K562 (cell line): Measurements from ENCODE around the gene RSRP1. TPM values are rescaled to one million over a fixed set of nuclear protein-coding genes. Genes with fewer than 3 reads are reported as not detected.
A peak's percentile ranks its signal among the peaks of the same experiment; 100 is the strongest.

ENCODE experiments used
- ATAC-seq: fragments of 200-7000 bp; cut with Tn5 transposase; 3 replicates; pipeline ENCODE4 v1.9.1; 2020; ENCODE audit warnings: moderate library complexity
- BruUV-seq: library from RNA; stranded (reverse); fragments of 400-500 nt; replicated peaks from 2 replicates; lab custom pipeline; 2021; lab: Mats Ljungman, UMichigan
- CTCF ChIA-PET: fragments of 300-600 bp; formaldehyde crosslinking; extraction: SDS; loops from one replicate; lab custom pipeline; 2021; ENCODE audit warnings: low intra/inter-chr PET ratio; lab: Yijun Ruan, JAX
- POLR2A ChIA-PET: fragments of 300-600, 350-650 bp; sonication (Branson Sonifier 250); formaldehyde crosslinking; extraction: SDS; loops from one replicate; lab custom pipeline; 2021; ENCODE audit warnings: antibody characterized with exemption, inconsistent platforms; lab: Yijun Ruan, JAX
- DNase-seq, 4 experiments: peaks; one replicate each; pipeline versions ENCODE4 v3.0.0 to v3.0.0-alpha.2; 2011 to 2018; ENCODE audit warnings: low spot score in 3 of 4, mixed read lengths in 3 of 4; ENCODE audit errors: extremely low read depth in 1 of 4
- FAIRE-seq: peaks from 2 replicates; lab custom pipeline; 2011; peaks lifted over from hg19 to GRCh38; lab: Jason Lieb, UNC
- H2AFZ ChIP-seq: 2 replicates; pipeline ENCODE4 v1.6.0; 2011; ENCODE audit warnings: low read depth, low read length, control low read depth, inconsistent platforms
- H3K27ac ChIP-seq: fragments of 200-600 bp; 3 replicates; pipeline ENCODE4 v1.8.0; 2011; ENCODE audit warnings: low read depth, mild to moderate bottlenecking, control low read depth, inconsistent platforms, low read length, moderate library complexity, mixed read lengths; ENCODE audit errors: extremely low read depth
- H3K27me3 ChIP-seq, 2 experiments: fragments of 300-600 bp in 1 of 2; 2 replicates in 1 of 2; 3 replicates in 1 of 2; pipeline versions ENCODE4 v1.6.0 to v1.8.0; 2011; ENCODE audit warnings: inconsistent platforms in 2 of 2, low read length in 2 of 2, mild to moderate bottlenecking in 1 of 2, mixed read lengths in 1 of 2, moderate library complexity in 1 of 2; ENCODE audit not compliant: control insufficient read depth in 2 of 2, insufficient read depth in 2 of 2
- H3K36me3 ChIP-seq: fragments of 300-600 bp; 3 replicates; pipeline ENCODE4 v1.8.0; 2011; ENCODE audit warnings: mild to moderate bottlenecking, low read length, inconsistent platforms; ENCODE audit not compliant: control insufficient read depth, insufficient read depth
- H3K4me1 ChIP-seq, 2 experiments: fragments of 200-600 bp in 1 of 2; replicated peaks in 1 of 2; 2 replicates in 1 of 2; 3 replicates in 1 of 2; pipeline versions ENCODE4 v1.5.1 to v1.8.0; 2011; ENCODE audit warnings: inconsistent platforms in 2 of 2, low read length in 2 of 2, mild to moderate bottlenecking in 1 of 2, mixed read lengths in 1 of 2, moderate library complexity in 1 of 2; ENCODE audit not compliant: control insufficient read depth in 2 of 2, insufficient read depth in 2 of 2
- H3K4me2 ChIP-seq: 2 replicates; pipeline ENCODE4 v1.6.1; 2011; ENCODE audit warnings: low read length, control low read depth, inconsistent platforms, mixed read lengths; ENCODE audit not compliant: insufficient read depth
- H3K4me3 ChIP-seq: fragments of 200-600 bp; sonication (generic), shearing (Covaris generic); 2 replicates; pipeline ENCODE4 v1.5.1; 2016; ENCODE audit warnings: control low read depth, inconsistent platforms
- H3K79me2 ChIP-seq: fragments of 200-600 bp; 3 replicates; pipeline ENCODE4 v1.8.0; 2011; ENCODE audit warnings: low read length, inconsistent platforms; ENCODE audit not compliant: control insufficient read depth, insufficient read depth
- H3K9ac ChIP-seq, 2 experiments: 2 replicates each; pipeline versions ENCODE4 v1.6.0 to v1.6.1; 2011; ENCODE audit warnings: low read depth in 2 of 2, low read length in 2 of 2, control low read depth in 1 of 2, inconsistent platforms in 1 of 2, mild to moderate bottlenecking in 1 of 2, mixed read lengths in 1 of 2; ENCODE audit not compliant: insufficient read depth in 1 of 2
- H3K9me1 ChIP-seq: one replicate; pipeline ENCODE4 v1.6.0; 2011; ENCODE audit warnings: inconsistent platforms, mild to moderate bottlenecking, low read length, moderate library complexity; ENCODE audit not compliant: control insufficient read depth, insufficient read depth
- H3K9me3 ChIP-seq: replicated peaks from 2 replicates; pipeline ENCODE4 v1.5.1; 2011; ENCODE audit warnings: low read depth, low read length, inconsistent platforms; ENCODE audit not compliant: control insufficient read depth, insufficient read depth
- H4K20me1 ChIP-seq: replicated peaks from 2 replicates; pipeline ENCODE4 v1.6.1; 2011; ENCODE audit warnings: low read length, inconsistent platforms, mixed read lengths; ENCODE audit not compliant: control insufficient read depth, insufficient read depth
- BDP1 ChIP-seq: IDR thresholded peaks from 3 replicates; pipeline ENCODE4 v1.6.1; 2011; ENCODE audit not compliant: insufficient read length, insufficient read depth
- ETS2 ChIP-seq: IDR thresholded peaks from 2 replicates; pipeline ENCODE4 v1.6.1; 2016; ENCODE audit warnings: borderline replicate concordance, missing genetic modification characterization, mild to moderate bottlenecking, moderate library complexity, missing compliant biosample characterization; ENCODE audit not compliant: poor library complexity, severe bottlenecking
- HDAC8 ChIP-seq: fragments of 450-650 bp; IDR thresholded peaks from 2 replicates; pipeline ENCODE4 v1.6.1; 2016; ENCODE audit warnings: mild to moderate bottlenecking, missing genetic modification characterization, moderate library complexity, missing compliant biosample characterization
- HMG20A ChIP-seq: fragments of 450-650 bp; formaldehyde crosslinking; conservative IDR thresholded peaks from 2 replicates; pipeline ENCODE4 v1.4.0; 2020; ENCODE audit warnings: mild to moderate bottlenecking, mixed read lengths
- NFIC ChIP-seq: fragments of 450-650 bp; IDR thresholded peaks from 2 replicates; pipeline ENCODE4 v1.6.1; 2017; ENCODE audit warnings: mild to moderate bottlenecking, inconsistent platforms
- NONO ChIP-seq, 2 experiments: fragments of 200-400 bp in 1 of 2; fragments of 450-650 bp in 1 of 2; formaldehyde crosslinking in 1 of 2; IDR thresholded peaks; 2 replicates each; pipeline ENCODE4 v1.6.1; 2017; ENCODE audit warnings: low read depth in 2 of 2, mild to moderate bottlenecking in 2 of 2, moderate library complexity in 2 of 2, low read length in 1 of 2
- NR1H2 ChIP-seq: sonication (generic); formaldehyde crosslinking; IDR thresholded peaks from 2 replicates; pipeline ENCODE4 v1.4.0; 2020; ENCODE audit warnings: mild to moderate bottlenecking, missing genetic modification reagents
- SAFB ChIP-seq: fragments of 200-400 bp; formaldehyde crosslinking; IDR thresholded peaks from 2 replicates; pipeline ENCODE4 v1.6.1; 2017; ENCODE audit warnings: low read depth, low read length, borderline replicate concordance
- ZBTB8A ChIP-seq: fragments of 450-650 bp; IDR thresholded peaks from 2 replicates; pipeline ENCODE4 v1.6.1; 2018; ENCODE audit warnings: mild to moderate bottlenecking, moderate library complexity; ENCODE audit not compliant: partially characterized antibody
- WGBS: fragments of 100-300 bp; shearing (Covaris generic); methylation state at CpG from one replicate; pipeline ENCODE4 v1.1.6; 2016; ENCODE audit warnings: low coverage, mixed read lengths; ENCODE audit not compliant: insufficient coverage; ENCODE audit errors: missing lambda C conversion rate; 5-methylcytosine and 5-hydroxymethylcytosine counted together
- in situ Hi-C: fragments of 300-500 bp; cut with MboI; formaldehyde crosslinking; loops from 4 replicates; pipeline ENCODE4 v1.15.0; 2018; ENCODE audit warnings: inconsistent platforms, mixed read lengths
- intact Hi-C: fragments of 100-400 bp; cut with micrococcal nuclease; formaldehyde crosslinking; loops from 2 replicates; pipeline ENCODE4 v1.14.2; 2022
- polyA plus RNA-seq, 8 experiments: library from polyadenylated mRNA; depleted of rRNA in 4 of 8; stranded (reverse) in 5 of 8; unstranded in 3 of 8; fragments of >200 nt; fragmentation: Nextera tagmentation in 2 of 8; fragmentation: Illumina TruSeq in 1 of 8; extraction: Ambion mirVana in 2 of 8; extraction: Trizol in 1 of 8; gene quantifications; 2 replicates each; pipeline versions ENCODE4 v1.2.1 to v1.2.3, GENCODE V29; 2011 to 2014; ENCODE audit warnings: inconsistent platforms in 1 of 8, missing spikeins in 1 of 8
- total RNA-seq, 7 experiments: library from RNA; depleted of rRNA in 6 of 7; stranded (reverse); fragments of >200 nt in 6 of 7; fragmentation: Illumina TruSeq in 2 of 7; extraction: Trizol in 2 of 7; gene quantifications; 2 replicates each; pipeline versions ENCODE4 v1.2.1 to v1.2.3, GENCODE V29; 2011 to 2021; ENCODE audit warnings: low replicate concordance in 1 of 7
- TF ChIP-seq, protein P1 (sequence below): IDR thresholded peaks from 2 replicates; pipeline ENCODE4 v1.6.1; 2011; ENCODE audit not compliant: insufficient read length; ENCODE audit errors: extremely low read depth
- TF ChIP-seq, protein P2 (sequence below): fragments of 450-650 bp; IDR thresholded peaks from 2 replicates; pipeline ENCODE4 v1.6.1; 2016; ENCODE audit warnings: borderline replicate concordance
- TF ChIP-seq, protein P3 (sequence below): fragments of 250-450 bp; sonication (Bioruptor Pico); IDR thresholded peaks from 2 replicates; pipeline ENCODE4 v1.4.0; 2020; ENCODE audit warnings: mild to moderate bottlenecking
- TF ChIP-seq, protein P4 (sequence below): sonication (generic); formaldehyde crosslinking; IDR thresholded peaks from 2 replicates; pipeline ENCODE4 v1.8.1; 2023; ENCODE audit warnings: mild to moderate bottlenecking, missing genetic modification reagents

RSRP1 gene
- total and polyA plus RNA-seq, 9 of the 15 experiments (the other 6 are each of a cell fraction or from before 2014, with no cell fraction given): 27.2 to 283 (median 146) TPM

DNA sequence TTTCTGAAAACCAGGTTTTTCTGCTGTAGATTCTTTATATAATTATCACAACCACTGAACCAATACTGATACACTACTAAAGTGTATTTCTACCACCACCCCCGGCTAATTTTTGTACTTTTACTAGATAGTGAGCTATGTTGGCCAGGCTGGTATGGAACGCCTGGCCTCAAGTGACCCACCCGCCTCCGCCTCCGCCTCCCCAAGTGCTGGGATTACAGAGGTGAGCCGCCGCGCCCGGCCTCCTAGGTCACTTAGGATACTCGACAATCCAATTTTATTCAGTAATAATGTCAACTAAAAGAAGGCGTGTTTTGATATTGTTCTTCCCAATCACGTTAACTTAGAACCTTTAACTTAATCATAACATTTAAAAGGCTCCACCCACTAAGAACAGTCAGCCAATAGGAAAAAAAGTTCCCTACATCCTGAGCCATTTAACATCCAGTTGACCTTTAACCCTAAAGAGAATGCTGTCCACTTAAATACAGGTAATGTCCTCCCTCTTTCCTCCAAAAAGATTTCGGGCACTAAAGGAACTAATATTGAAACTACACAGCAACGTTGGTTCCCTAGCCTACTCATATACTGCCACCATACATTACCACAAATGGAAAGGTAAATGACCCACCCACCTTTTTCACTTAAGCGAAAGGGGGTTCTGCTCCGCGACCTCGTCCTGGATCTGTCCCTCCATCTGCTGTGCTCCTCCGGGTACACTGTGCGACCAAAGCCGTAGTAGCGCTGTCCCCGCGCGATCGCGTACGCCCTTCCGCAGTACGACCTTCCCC lies 1.2 kb downstream of the RSRP1 start:
- POLR2A ChIA-PET: interaction anchor here (0.8 to 7.9 kb wide), 10 partner anchors 8 to 302 kb away, joined by 3 to 107 read pairs (median 6); partner anchors contain the start of gene SYF2
- BruUV-seq: no TSS peak
- Histone ChIP-seq H2AFZ (peak overlapping the region; percentile 89), H3K27ac (peak overlapping the region; percentile 93), H3K27me3 (no peaks in the 10 kb centered on the region), H3K4me1 (peaks cover 21 to 32% of the 10 kb centered on the region in 2 experiments), H3K36me3 (peaks cover 57% of the 10 kb centered on the region), H3K9me3 (no peaks in the 10 kb centered on the region), H4K20me1 (peaks cover 27% of the 10 kb centered on the region), H3K4me3 (peak overlapping the region; percentile 69), H3K9me1 (no peaks in the 10 kb centered on the region), H3K9ac (peak overlapping the region; percentile 93 to 99), H3K79me2 (peaks cover 56% of the 10 kb centered on the region), H3K4me2 (peak overlapping the region; percentile 98)
- peak; percentile 66 for FAIRE-seq
- CTCF ChIA-PET: no interaction called here
- peak; percentile 21 for ATAC-seq
- in situ Hi-C loops: no loop called here
- intact Hi-C loops: loop anchor here (10.0 kb wide), 1 partner anchor 149 kb away; no protein-coding TSS in a partner anchor
- DNase-seq: peak; percentile 45 to 70 (median 54)
- 2% methylated on average over 30 of the region's 30 CpGs for WGBS
- TF ChIP-seq ETS2 (tag): no peak
- TF ChIP-seq, protein P1, sequence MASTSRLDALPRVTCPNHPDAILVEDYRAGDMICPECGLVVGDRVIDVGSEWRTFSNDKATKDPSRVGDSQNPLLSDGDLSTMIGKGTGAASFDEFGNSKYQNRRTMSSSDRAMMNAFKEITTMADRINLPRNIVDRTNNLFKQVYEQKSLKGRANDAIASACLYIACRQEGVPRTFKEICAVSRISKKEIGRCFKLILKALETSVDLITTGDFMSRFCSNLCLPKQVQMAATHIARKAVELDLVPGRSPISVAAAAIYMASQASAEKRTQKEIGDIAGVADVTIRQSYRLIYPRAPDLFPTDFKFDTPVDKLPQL: no peak
- TF ChIP-seq NR1H2 (CRISPR knock-in tag): no peak
- TF ChIP-seq, protein P2, sequence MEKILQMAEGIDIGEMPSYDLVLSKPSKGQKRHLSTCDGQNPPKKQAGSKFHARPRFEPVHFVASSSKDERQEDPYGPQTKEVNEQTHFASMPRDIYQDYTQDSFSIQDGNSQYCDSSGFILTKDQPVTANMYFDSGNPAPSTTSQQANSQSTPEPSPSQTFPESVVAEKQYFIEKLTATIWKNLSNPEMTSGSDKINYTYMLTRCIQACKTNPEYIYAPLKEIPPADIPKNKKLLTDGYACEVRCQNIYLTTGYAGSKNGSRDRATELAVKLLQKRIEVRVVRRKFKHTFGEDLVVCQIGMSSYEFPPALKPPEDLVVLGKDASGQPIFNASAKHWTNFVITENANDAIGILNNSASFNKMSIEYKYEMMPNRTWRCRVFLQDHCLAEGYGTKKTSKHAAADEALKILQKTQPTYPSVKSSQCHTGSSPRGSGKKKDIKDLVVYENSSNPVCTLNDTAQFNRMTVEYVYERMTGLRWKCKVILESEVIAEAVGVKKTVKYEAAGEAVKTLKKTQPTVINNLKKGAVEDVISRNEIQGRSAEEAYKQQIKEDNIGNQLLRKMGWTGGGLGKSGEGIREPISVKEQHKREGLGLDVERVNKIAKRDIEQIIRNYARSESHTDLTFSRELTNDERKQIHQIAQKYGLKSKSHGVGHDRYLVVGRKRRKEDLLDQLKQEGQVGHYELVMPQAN: peak; percentile 6; the same call in 1 of the 2 replicates
- no peak for TF ChIP-seq SAFB
- no peak for TF ChIP-seq BDP1
- TF ChIP-seq ZBTB8A: no peak
- no peak for TF ChIP-seq HDAC8 (tag)
- TF ChIP-seq NONO (IDR thresholded peaks at IDR 0.05; ENCODE audit: low read depth in 2 of 2, low read length in 1 of 2): no peak
- no peak for TF ChIP-seq NFIC
- TF ChIP-seq HMG20A (CRISPR knock-in tag): no peak
- TF ChIP-seq, protein P3, sequence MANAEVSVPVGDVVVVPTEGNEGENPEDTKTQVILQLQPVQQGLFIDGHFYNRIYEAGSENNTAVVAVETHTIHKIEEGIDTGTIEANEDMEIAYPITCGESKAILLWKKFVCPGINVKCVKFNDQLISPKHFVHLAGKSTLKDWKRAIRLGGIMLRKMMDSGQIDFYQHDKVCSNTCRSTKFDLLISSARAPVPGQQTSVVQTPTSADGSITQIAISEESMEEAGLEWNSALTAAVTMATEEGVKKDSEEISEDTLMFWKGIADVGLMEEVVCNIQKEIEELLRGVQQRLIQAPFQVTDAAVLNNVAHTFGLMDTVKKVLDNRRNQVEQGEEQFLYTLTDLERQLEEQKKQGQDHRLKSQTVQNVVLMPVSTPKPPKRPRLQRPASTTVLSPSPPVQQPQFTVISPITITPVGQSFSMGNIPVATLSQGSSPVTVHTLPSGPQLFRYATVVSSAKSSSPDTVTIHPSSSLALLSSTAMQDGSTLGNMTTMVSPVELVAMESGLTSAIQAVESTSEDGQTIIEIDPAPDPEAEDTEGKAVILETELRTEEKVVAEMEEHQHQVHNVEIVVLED (CRISPR knock-in tag): 0 out of 2 replicates have a peak, but pooled peaks have one; percentile 27
- TF ChIP-seq, protein P4, sequence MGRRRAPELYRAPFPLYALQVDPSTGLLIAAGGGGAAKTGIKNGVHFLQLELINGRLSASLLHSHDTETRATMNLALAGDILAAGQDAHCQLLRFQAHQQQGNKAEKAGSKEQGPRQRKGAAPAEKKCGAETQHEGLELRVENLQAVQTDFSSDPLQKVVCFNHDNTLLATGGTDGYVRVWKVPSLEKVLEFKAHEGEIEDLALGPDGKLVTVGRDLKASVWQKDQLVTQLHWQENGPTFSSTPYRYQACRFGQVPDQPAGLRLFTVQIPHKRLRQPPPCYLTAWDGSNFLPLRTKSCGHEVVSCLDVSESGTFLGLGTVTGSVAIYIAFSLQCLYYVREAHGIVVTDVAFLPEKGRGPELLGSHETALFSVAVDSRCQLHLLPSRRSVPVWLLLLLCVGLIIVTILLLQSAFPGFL (CRISPR knock-in tag): no peak
